H1 (cell line): Measurements from ENCODE around the gene PLCB1. TPM values are rescaled to one million over a fixed set of nuclear protein-coding genes. Genes with fewer than 3 reads are reported as not detected.

Source experiments
- CHD2 ChIP-seq: IDR thresholded peaks from 2 replicates; pipeline ENCODE4 v1.6.1; 2012; ENCODE audit warnings: low read length, improper control_type of control experiment
- CHD7 ChIP-seq: fragments of 300-600 bp; sonication (generic); IDR thresholded peaks from 2 replicates; pipeline ENCODE4 v1.7.1; 2012; ENCODE audit warnings: low read length, moderate library complexity, mild to moderate bottlenecking, inconsistent platforms; ENCODE audit not compliant: insufficient replicate concordance
- CTBP2 ChIP-seq: IDR thresholded peaks from 2 replicates; pipeline ENCODE4 v1.7.0; 2011; ENCODE audit warnings: borderline replicate concordance, mild to moderate bottlenecking, moderate library complexity, mixed read lengths, low read length; ENCODE audit not compliant: insufficient read depth, insufficient read length
- KDM4A ChIP-seq: IDR thresholded peaks from one replicate; pipeline ENCODE4 v1.7.1; 2012; ENCODE audit warnings: low read depth, mild to moderate bottlenecking, moderate library complexity, low read length, inconsistent platforms; ENCODE audit not compliant: severe bottlenecking
- SP4 ChIP-seq: IDR thresholded peaks from 2 replicates; pipeline ENCODE4 v1.6.1; 2012; ENCODE audit warnings: low read length, inconsistent platforms
- SUZ12 ChIP-seq: fragments of 200-600 bp; sonication (generic); IDR thresholded peaks from 2 replicates; pipeline ENCODE4 v1.6.1; 2012; ENCODE audit warnings: mild to moderate bottlenecking, inconsistent platforms, low read length, moderate library complexity, mixed read lengths
- polyA plus RNA-seq, 7 experiments: library from polyadenylated mRNA; depleted of rRNA in 3 of 7; stranded (reverse) in 5 of 7; unstranded in 2 of 7; fragments of >200 nt in 5 of 7; fragments of 200-250 nt in 2 of 7; gene quantifications; 1 replicate in 5 of 7; 2 replicates in 1 of 7; 4 replicates in 1 of 7; pipeline versions ENCODE4 v1.2.1 to v1.2.3, GENCODE V29; 2011 to 2013; ENCODE audit warnings: missing spikeins in 2 of 7, mixed read lengths in 2 of 7
- total RNA-seq: library from RNA; stranded (reverse); fragmentation: NEBNext Ultra II Directional; extraction: Animal tissue kit (Norgen Biotek cat#: 25700); gene quantifications from 2 replicates; pipeline ENCODE4 v1.2.1, GENCODE V29; 2021

PLCB1 gene
- total and polyA plus RNA-seq, 2 of the 8 experiments (the other 6 are each of a cell fraction or from before 2014, with no cell fraction given) = 2.6 to 9.1 TPM

DNA sequence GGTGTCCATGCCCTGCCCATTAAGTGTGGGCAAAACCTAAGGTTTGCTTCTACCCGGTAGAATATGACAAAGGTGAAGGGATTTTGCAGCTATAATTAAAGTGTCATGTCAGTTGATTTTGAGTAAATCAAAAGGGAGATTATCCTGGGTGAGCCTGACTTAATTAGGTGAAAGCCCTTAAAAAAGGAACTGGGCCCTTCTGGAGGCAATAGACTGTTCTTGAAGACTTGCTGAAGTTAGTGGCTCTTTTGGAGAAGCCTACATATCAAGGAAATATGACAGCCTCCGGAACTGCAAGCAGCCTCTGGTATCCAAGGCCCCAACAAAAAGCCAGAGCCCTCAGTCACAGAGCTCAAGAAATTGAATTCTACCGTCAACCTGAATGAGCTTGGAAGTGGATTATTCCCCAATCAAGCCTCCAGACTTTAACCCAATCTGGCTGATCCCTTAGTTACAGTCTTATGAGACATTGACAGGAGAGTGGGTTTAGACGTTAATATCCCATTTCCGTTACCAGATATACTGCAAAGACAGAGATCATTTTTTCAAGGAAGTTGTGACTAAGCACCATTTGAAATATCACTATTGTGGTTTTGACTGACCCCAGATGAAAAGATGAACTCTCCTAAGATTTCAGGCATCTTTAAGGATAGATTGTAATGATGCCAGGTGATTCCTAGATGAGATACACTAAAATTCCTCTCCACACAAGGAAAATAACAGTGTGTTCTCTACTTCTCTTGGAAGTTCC is 303.4 kb downstream of the PLCB1 start (continued):
- TF ChIP-seq CHD2 = no peak
- TF ChIP-seq SUZ12 = no peak
- TF ChIP-seq SP4 = no peak
- no peak for TF ChIP-seq CHD7
- TF ChIP-seq KDM4A = no peak
- no peak for TF ChIP-seq CTBP2
